GM19025 (cell line): Measurements from ENCODE around the gene MBD2.
"Not testable (repeated sequence)": the region's sequence is repeated elsewhere in the genome, so short reads cannot be mapped to it uniquely, and the experiment has no call there.

ENCODE experiments used
- ATAC-seq: cut with Tn5 transposase; IDR thresholded peaks from one replicate; pipeline ENCODE4 v1.9.1; 2021; ENCODE audit warnings: mild to moderate bottlenecking, low read depth, moderate library complexity; ENCODE audit not compliant: unreplicated experiment

The MBD2 gene

GRCh38 chr18:54155412-54155811 is 69.1 kb downstream of the MBD2 start:
- no peak for ATAC-seq

DNA sequence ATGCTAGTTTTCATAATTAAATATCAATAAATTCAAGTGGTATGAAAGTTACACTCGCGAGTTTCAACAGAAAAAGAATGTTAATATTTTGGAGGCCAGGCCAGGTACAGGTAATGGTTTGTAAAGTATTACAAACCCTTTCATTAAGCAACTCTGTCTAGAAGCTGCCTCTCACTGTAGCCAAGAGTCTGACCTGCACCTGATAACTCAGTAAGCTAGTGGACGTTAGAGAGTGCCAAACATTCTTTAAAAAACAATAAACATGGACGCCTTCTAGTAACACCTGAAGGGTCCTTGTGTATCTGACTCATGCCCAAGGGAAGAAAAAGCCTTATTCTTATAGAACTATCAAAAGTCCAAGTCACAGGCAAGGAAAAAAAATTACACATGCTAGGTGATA is 70.2 kb downstream of the MBD2 start:
- no peak for ATAC-seq

DNA sequence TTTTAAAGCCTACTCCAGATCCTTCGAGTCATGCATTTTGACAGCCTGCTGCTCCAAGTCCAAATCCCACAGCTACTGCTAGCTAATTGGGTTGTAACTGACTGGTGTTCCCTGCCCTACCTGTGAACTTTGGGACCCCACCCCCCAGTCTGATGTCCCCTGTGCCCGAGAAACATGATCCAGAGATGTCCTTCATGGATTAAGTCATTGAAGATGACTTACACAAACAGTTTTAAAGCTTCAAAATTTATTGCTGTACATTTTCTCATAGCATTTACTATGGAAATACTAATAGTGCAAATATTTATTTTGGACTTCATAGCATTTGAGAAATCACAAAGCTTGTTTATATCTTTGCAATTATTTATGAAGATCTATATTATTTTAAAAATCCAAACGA is 73.1 kb downstream of the MBD2 start:
- ATAC-seq, result no peak

- ATAC-seq, result no peak
Measured at GRCh38 chr18:54150226-54150625, 74.2 kb downstream of the MBD2 start.

DNA sequence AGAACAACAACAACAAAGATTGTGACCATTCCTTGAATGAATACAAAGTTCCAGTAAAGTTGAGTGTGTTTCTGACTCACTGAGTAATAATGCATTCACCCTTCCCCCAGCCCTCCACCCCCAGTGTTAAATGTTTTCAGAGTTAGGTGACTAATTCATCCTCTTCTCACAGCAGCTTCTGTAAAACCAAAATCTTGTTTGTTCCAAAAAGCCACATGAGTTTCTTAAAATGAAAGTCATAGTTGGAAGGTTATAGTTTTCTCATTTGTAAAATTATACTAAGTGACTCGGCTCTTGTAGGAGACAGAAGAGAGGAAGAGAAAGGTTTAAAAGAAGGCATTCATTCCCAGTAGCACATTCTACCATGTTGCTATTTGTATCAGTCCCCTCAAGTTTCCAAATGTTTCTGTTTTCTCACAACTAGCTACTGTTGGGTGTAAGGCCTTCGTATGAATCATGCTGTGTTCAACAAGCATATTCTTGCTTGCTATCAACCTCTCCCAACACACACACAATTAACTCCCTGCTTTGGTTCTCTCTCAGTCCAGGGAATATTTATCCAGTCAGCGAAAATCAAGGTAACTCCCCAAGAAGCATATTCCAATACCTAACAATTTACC is 75.3 kb downstream of the MBD2 start:
- ATAC-seq, result peak; percentile 54

DNA sequence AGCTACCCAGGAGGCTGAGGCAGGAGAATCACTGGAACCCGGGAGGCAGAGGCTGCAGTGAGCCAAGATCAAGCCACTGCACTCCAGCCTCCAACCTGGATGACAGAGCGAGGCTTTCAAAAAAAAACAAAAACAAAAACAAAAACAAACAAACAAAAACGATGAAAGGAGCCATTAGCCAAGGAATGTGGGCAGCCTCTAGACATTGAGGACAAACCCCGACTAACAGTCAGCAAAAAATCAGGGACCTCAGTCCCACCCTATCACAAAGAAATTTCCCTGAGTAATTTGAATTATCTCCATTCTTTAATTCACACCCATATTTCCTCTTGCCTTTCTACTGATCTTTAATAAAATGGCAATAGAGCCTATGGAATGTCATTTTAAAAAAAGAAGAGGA is 75.8 kb downstream of the MBD2 start:
- no peak for ATAC-seq

GRCh38 chr18:54148151-54148550 is 76.3 kb downstream of the MBD2 start:
- ATAC-seq, result no peak

GRCh38 chr18:54147439-54147838 is 77.0 kb downstream of the MBD2 start:
- peak; percentile 80 for ATAC-seq

DNA sequence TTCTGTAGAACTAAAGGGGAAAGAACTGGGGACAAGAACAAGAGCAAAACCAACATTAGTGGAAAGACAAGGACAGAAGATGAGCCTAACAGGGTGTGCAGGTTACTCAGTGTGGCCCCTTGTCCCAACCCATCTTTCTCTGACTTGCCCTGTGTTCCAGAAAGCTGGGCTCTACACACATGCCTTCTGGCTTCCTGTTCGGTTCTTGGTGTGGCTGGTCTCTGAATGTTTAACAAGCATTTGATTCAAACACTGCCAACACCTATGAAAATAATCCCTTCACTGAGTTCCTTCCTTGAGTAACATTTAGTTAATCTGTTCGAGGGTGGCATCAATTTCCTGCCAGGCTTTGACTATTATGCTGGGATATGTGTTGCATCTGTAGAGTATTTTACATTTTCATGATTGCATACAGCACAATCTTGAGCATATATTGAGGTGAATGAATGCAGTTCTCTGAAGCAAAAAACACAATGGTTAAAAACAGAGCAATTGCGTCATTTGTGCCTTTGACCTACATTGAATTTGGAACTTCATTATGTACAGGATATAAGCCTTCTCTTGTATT is 83.3 kb downstream of the MBD2 start:
- no peak for ATAC-seq

GRCh38 chr18:54140641-54141040 is 83.8 kb downstream of the MBD2 start:
- no peak for ATAC-seq

- ATAC-seq, result no peak
Measured at GRCh38 chr18:54135216-54135615, 89.3 kb downstream of the MBD2 start.

DNA sequence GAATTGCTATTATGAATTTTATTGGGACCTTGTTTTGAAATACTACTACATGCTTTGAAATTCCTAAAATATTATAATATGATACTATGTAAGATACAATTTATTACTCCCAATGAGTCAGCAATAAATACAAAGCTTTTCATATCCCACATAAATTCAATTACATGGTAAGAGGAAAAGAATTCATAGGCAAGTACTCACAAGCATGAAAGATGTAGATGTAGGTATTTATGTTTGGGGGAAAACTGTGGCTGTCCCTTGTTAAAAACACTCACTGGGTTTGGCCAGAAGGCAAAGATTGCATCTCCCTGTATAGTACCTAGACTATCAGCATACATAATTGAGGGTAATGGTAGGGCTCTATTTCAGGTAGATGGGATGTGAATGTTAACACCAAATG is 90.4 kb downstream of the MBD2 start:
- no peak for ATAC-seq

DNA sequence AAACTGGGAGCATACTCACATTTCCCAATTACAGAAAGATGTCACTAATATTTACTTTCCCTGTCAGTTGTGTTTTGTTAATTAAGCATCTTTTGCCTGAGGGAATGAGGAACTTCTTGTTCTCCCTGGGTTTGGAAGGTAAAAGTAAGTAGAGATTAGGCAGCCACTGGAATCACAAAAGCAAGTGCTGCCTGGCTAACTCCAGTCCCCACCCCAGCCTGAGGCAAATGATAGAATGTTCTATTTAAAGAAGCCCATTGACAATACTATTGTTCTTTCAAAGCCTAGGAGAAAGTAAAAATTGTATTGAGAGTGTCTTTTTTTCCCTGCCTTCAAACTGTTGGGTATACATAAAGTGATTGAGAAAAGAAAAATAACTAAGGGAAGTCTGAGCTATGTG is 93.8 kb downstream of the MBD2 start:
- ATAC-seq, result no peak

- no peak for ATAC-seq
Measured at GRCh38 chr18:54130177-54130576, 94.3 kb downstream of the MBD2 start.

- ATAC-seq, result peak; percentile 64
Measured at GRCh38 chr18:54129448-54130067, 94.9 kb downstream of the MBD2 start.

- ATAC-seq, result no peak
Measured at GRCh38 chr18:54127759-54128378, 96.6 kb downstream of the MBD2 start.

- ATAC-seq, result no peak
Measured at GRCh38 chr18:54125429-54125828, 99.0 kb downstream of the MBD2 start.

- not testable (repeated sequence) for ATAC-seq
Measured at GRCh38 chr18:54123720-54124440, 100.6 kb downstream of the MBD2 start.

GRCh38 chr18:54119524-54120019 is 104.9 kb downstream of the MBD2 start:
- peak; percentile 82 for ATAC-seq

- no peak for ATAC-seq
Measured at GRCh38 chr18:54117853-54118773, 106.4 kb downstream of the MBD2 start.
